HepG2 (cell line): ENCODE measurements around the gene SERPINE2. TPM values are rescaled to one million over a fixed set of nuclear protein-coding genes. Genes with fewer than 3 reads are reported as not detected.

Experiments used
- ASH2L ChIP-seq: fragments of 300-600, 200-600 bp; sonication (generic); IDR thresholded peaks from 2 replicates; pipeline ENCODE4 v1.7.0; 2017; ENCODE audit warnings: low read depth, mild to moderate bottlenecking, moderate library complexity, mixed read lengths, low read length; ENCODE audit not compliant: insufficient read length
- BCL6 ChIP-seq: IDR thresholded peaks from 2 replicates; pipeline ENCODE4 v1.6.1; 2016; ENCODE audit warnings: missing genetic modification reagents, missing compliant biosample characterization
- FLYWCH1 ChIP-seq: sonication (generic); formaldehyde crosslinking; IDR thresholded peaks from 2 replicates; pipeline ENCODE4 v1.8.1; 2023; ENCODE audit warnings: mild to moderate bottlenecking, missing genetic modification reagents
- GABPA ChIP-seq, 2 experiments: IDR thresholded peaks; 2 replicates each; pipeline ENCODE4 v1.6.1; 2011 to 2016; ENCODE audit warnings: low read depth in 2 of 2, low read length in 1 of 2, missing biosample characterization in 1 of 2, missing genetic modification characterization in 1 of 2
- HNRNPH1 ChIP-seq: fragments of 200-400 bp; formaldehyde crosslinking; optimal IDR thresholded peaks from 2 replicates; pipeline ENCODE3; 2017; ENCODE audit warnings: mild to moderate bottlenecking, low read depth, low read length
- JUNB ChIP-seq: sonication (generic); formaldehyde crosslinking; IDR thresholded peaks from 2 replicates; pipeline ENCODE4 v1.8.0; 2022; ENCODE audit warnings: missing genetic modification reagents, mild to moderate bottlenecking, borderline replicate concordance
- NKX3-1 ChIP-seq: sonication (generic); formaldehyde crosslinking; IDR thresholded peaks from 2 replicates; pipeline ENCODE4 v1.5.0; 2020; ENCODE audit warnings: missing genetic modification reagents
- PAWR ChIP-seq: sonication (generic); formaldehyde crosslinking; IDR thresholded peaks from 2 replicates; pipeline ENCODE4 v1.4.0; 2020; ENCODE audit warnings: missing genetic modification reagents, mild to moderate bottlenecking, borderline replicate concordance
- PPARG ChIP-seq: conservative IDR thresholded peaks from 2 replicates; pipeline ENCODE4 v1.6.1; 2016; ENCODE audit warnings: missing biosample characterization, missing genetic modification reagents
- RARG ChIP-seq: sonication (generic); formaldehyde crosslinking; IDR thresholded peaks from 2 replicates; pipeline ENCODE4 v1.4.0; 2020; ENCODE audit warnings: low read depth, mild to moderate bottlenecking, missing genetic modification reagents
- RELA ChIP-seq: sonication (generic); formaldehyde crosslinking; IDR thresholded peaks from 2 replicates; pipeline ENCODE4 v1.4.0; 2020; ENCODE audit warnings: missing genetic modification reagents
- RORA ChIP-seq: sonication (generic); formaldehyde crosslinking; IDR thresholded peaks from 2 replicates; pipeline ENCODE4 v1.5.0; 2020; ENCODE audit warnings: mild to moderate bottlenecking, missing genetic modification reagents, moderate library complexity
- SP2 ChIP-seq: sonication (generic); formaldehyde crosslinking; IDR thresholded peaks from 2 replicates; pipeline ENCODE4 v1.5.1; 2020; ENCODE audit warnings: mild to moderate bottlenecking, missing genetic modification reagents
- ZC3H4 ChIP-seq: sonication (generic); formaldehyde crosslinking; IDR thresholded peaks from 2 replicates; pipeline ENCODE4 v1.4.0; 2020; ENCODE audit warnings: missing genetic modification reagents, borderline replicate concordance
- ZKSCAN8 ChIP-seq: IDR thresholded peaks from 2 replicates; pipeline ENCODE4 v1.6.1; 2016; ENCODE audit warnings: borderline replicate concordance, missing genetic modification reagents, missing compliant biosample characterization
- ZNF34 ChIP-seq: sonication (generic); formaldehyde crosslinking; IDR thresholded peaks from 2 replicates; pipeline ENCODE4 v1.4.0; 2020; ENCODE audit warnings: mild to moderate bottlenecking, missing genetic modification reagents, borderline replicate concordance
- ZNF468 ChIP-seq: sonication (generic); formaldehyde crosslinking; IDR thresholded peaks from 2 replicates; pipeline ENCODE4 v1.8.0; 2022; ENCODE audit warnings: mild to moderate bottlenecking, moderate library complexity, missing genetic modification reagents
- polyA plus RNA-seq, 8 experiments: library from polyadenylated mRNA; depleted of rRNA in 3 of 8; stranded (reverse) in 7 of 8; unstranded in 1 of 8; fragments of >200 nt; fragmentation: Illumina TruSeq in 4 of 8; extraction: Trizol in 4 of 8; gene quantifications; 2 replicates each; pipeline versions ENCODE4 v1.2.1 to v1.2.3, GENCODE V29; 2011 to 2016; ENCODE audit warnings: low read depth in 4 of 8, missing spikeins in 1 of 8, mixed read lengths in 1 of 8; ENCODE audit not compliant: insufficient read depth in 1 of 8
- total RNA-seq, 5 experiments: library from RNA; depleted of rRNA; stranded (reverse); fragments of >200 nt; fragmentation: Illumina TruSeq; extraction: Trizol; gene quantifications; 2 replicates each; pipeline ENCODE4 v1.2.3, GENCODE V29; 2016; ENCODE audit warnings: low read depth in 1 of 5
- TF ChIP-seq, protein P1 (sequence below): sonication (generic); formaldehyde crosslinking; IDR thresholded peaks from 2 replicates; pipeline ENCODE4 v1.8.0; 2022; ENCODE audit warnings: mild to moderate bottlenecking, missing genetic modification reagents
- TF ChIP-seq, protein P2 (sequence below): sonication (generic); formaldehyde crosslinking; IDR thresholded peaks from 2 replicates; pipeline ENCODE4 v1.8.1; 2023; ENCODE audit warnings: mild to moderate bottlenecking, missing genetic modification reagents
- TF ChIP-seq, protein P3 (sequence below): sonication (generic); formaldehyde crosslinking; IDR thresholded peaks from 2 replicates; pipeline ENCODE4 v1.4.0; 2020; ENCODE audit warnings: mild to moderate bottlenecking, low read depth, missing genetic modification reagents
- TF ChIP-seq, protein P4 (sequence below): sonication (generic); formaldehyde crosslinking; IDR thresholded peaks from 2 replicates; pipeline ENCODE4 v1.4.0; 2020; ENCODE audit warnings: missing genetic modification reagents, borderline replicate concordance

Gene SERPINE2
- total and polyA plus RNA-seq, 2 of the 13 experiments (the other 11 are each of a cell fraction or from before 2014, with no cell fraction given): 7.9 to 18.1 TPM

DNA sequence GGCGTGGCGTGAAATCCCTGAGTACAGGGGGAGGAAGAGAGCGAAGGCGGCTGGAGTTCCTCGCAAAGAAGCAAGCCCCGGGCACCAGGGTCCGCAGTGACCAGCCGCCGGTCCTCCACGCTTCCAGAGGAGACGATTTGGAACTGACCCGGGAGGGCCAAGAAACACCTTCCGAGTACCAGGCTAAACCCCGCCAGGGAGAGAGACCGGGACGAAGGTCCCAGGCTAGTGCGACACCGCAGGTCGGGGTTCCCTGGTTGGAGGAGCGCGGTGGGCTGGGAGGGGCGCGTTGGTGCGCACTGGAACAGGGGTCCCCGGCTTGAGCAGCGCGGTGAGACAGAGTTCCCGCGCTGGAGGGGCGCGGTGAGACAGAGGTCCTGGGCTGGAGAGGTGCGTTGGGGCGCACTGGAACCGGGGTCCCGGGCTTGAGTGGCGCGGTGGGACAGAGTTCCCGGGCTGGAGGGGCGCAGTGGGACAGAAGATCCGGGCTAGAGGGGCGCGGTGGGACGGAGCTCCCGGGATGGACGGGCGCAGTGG, 94.9 kb downstream of the SERPINE2 start (continued):
- TF ChIP-seq, protein P1, sequence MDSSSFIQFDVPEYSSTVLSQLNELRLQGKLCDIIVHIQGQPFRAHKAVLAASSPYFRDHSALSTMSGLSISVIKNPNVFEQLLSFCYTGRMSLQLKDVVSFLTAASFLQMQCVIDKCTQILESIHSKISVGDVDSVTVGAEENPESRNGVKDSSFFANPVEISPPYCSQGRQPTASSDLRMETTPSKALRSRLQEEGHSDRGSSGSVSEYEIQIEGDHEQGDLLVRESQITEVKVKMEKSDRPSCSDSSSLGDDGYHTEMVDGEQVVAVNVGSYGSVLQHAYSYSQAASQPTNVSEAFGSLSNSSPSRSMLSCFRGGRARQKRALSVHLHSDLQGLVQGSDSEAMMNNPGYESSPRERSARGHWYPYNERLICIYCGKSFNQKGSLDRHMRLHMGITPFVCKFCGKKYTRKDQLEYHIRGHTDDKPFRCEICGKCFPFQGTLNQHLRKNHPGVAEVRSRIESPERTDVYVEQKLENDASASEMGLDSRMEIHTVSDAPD (CRISPR knock-in tag): no peak
- TF ChIP-seq HNRNPH1: no peak
- TF ChIP-seq ZC3H4: no peak
- TF ChIP-seq PPARG (CRISPR knock-in tag): 0 out of 2 replicates have a peak, but pooled peaks have one; percentile 27
- TF ChIP-seq GABPA (IDR thresholded peaks at IDR 0.05; ENCODE audit: low read depth, low read length): peak; percentile 25; the same call in 1 of the 2 replicates
- 0 out of 2 replicates have a peak, but pooled peaks have one; percentile 25 for TF ChIP-seq GABPA (CRISPR knock-in tag; IDR thresholded peaks at IDR 0.05; ENCODE audit: low read depth)
- TF ChIP-seq ASH2L: no peak
- TF ChIP-seq JUNB: no peak
- TF ChIP-seq, protein P2, sequence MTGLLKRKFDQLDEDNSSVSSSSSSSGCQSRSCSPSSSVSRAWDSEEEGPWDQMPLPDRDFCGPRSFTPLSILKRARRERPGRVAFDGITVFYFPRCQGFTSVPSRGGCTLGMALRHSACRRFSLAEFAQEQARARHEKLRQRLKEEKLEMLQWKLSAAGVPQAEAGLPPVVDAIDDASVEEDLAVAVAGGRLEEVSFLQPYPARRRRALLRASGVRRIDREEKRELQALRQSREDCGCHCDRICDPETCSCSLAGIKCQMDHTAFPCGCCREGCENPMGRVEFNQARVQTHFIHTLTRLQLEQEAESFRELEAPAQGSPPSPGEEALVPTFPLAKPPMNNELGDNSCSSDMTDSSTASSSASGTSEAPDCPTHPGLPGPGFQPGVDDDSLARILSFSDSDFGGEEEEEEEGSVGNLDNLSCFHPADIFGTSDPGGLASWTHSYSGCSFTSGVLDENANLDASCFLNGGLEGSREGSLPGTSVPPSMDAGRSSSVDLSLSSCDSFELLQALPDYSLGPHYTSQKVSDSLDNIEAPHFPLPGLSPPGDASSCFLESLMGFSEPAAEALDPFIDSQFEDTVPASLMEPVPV (CRISPR knock-in tag): 0 out of 2 replicates have a peak, but pooled peaks have one; percentile 25
- no peak for TF ChIP-seq NKX3-1 (CRISPR knock-in tag)
- no peak; the same call in 1 of the 2 replicates for TF ChIP-seq BCL6 (CRISPR knock-in tag)
- TF ChIP-seq ZKSCAN8 (CRISPR knock-in tag): 0 out of 2 replicates have a peak, but pooled peaks have one; percentile 45
- TF ChIP-seq, protein P3, sequence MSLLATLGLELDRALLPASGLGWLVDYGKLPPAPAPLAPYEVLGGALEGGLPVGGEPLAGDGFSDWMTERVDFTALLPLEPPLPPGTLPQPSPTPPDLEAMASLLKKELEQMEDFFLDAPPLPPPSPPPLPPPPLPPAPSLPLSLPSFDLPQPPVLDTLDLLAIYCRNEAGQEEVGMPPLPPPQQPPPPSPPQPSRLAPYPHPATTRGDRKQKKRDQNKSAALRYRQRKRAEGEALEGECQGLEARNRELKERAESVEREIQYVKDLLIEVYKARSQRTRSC (CRISPR knock-in tag): no peak
- TF ChIP-seq RELA: no peak
- 0 out of 2 replicates have a peak, but pooled peaks have one; percentile 77 for TF ChIP-seq ZNF468 (CRISPR knock-in tag)
- TF ChIP-seq RORA (CRISPR knock-in tag): no peak
- no peak for TF ChIP-seq FLYWCH1
- TF ChIP-seq RARG (CRISPR knock-in tag): no peak
- no peak for TF ChIP-seq ZNF34 (CRISPR knock-in tag)
- no peak for TF ChIP-seq SP2 (CRISPR knock-in tag)
- TF ChIP-seq, protein P4, sequence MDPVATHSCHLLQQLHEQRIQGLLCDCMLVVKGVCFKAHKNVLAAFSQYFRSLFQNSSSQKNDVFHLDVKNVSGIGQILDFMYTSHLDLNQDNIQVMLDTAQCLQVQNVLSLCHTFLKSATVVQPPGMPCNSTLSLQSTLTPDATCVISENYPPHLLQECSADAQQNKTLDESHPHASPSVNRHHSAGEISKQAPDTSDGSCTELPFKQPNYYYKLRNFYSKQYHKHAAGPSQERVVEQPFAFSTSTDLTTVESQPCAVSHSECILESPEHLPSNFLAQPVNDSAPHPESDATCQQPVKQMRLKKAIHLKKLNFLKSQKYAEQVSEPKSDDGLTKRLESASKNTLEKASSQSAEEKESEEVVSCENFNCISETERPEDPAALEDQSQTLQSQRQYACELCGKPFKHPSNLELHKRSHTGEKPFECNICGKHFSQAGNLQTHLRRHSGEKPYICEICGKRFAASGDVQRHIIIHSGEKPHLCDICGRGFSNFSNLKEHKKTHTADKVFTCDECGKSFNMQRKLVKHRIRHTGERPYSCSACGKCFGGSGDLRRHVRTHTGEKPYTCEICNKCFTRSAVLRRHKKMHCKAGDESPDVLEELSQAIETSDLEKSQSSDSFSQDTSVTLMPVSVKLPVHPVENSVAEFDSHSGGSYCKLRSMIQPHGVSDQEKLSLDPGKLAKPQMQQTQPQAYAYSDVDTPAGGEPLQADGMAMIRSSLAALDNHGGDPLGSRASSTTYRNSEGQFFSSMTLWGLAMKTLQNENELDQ (CRISPR knock-in tag): no peak
- no peak for TF ChIP-seq PAWR
